Stimulated activated CD4-positive, alpha-beta T cell treated with anti-CD3 and anti-CD28 coated beads, Interleukin-15, amount 100 ng/mL, for 24 hours (primary cell): Measurements from ENCODE around the gene COCH.
"Not testable (repeated sequence)": the region's sequence is repeated elsewhere in the genome, so short reads cannot be mapped to it uniquely, and the experiment has no call there.

Source experiments
- DNase-seq: peaks from one replicate; pipeline ENCODE4 v3.0.0-alpha.2; 2020

Gene COCH

DNA sequence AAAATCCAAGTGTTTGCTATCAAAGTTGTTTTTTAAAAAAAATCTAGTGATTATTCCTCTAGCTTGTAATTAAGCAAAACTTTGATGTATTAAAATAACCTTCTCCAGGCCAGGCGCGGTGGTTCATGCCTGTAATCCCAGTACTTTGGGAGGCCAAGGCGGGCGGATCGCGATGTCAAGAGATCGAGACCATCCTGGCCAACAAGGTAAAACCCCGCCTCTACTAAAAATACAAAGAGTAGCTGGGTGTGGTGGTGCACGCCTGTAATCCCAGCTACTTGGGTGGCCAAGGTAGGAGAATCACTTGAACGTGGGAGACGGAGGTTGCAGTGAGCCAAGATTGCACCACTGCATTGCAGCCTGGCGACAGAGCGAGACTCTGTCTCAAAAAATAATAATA is 59.6 kb downstream of the COCH start:
- DNase-seq, result not testable (repeated sequence)

DNA sequence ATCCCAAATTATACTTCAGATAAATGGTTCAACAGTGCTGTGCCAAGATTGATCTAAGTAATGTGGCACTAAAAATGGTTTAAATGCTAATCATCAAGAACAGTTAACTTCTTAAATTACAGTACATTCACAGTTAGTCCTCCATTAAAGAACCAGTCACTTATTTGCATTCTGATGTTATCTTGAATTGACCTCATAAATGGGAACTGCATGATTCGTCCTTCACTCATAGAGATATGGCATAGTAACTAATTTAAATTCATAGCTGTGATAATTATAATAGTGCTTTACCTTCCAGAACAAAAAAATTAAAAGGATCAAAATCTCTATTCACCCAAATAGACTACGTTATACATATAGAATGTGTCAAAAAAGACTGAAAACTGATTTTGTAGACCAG is 61.1 kb downstream of the COCH start:
- no peak for DNase-seq

DNA sequence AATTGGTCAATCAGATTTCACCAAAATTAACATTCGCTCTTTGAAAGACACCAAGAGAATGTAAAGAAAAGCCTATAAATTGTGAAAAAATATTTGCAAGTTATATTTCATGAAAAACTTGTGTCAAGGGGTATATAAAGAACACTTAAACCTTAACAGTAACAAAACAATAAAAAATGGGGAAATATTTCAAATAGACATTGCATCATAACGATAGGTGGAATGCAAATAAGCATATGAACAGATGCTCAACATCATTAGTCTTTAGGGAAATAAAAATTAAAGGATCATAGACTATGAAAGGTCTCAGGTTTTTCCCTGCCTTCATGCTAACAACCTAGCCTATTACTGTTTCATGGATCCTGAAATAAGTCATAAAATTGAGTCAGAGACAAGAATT is 64.3 kb downstream of the COCH start:
- DNase-seq, result no peak
